Measurements from ENCODE around the gene ZFAND2B. TPM values are rescaled to one million over a fixed set of nuclear protein-coding genes. Genes with fewer than 3 reads are reported as not detected.

Gene ZFAND2B
- total RNA-seq, 1 experiment from 2014 or later = 19.5 TPM

GRCh38 chr2:219174801-219175200 lies 31.8 kb upstream of the ZFAND2B start (continued):
- TF ChIP-seq, protein P1, sequence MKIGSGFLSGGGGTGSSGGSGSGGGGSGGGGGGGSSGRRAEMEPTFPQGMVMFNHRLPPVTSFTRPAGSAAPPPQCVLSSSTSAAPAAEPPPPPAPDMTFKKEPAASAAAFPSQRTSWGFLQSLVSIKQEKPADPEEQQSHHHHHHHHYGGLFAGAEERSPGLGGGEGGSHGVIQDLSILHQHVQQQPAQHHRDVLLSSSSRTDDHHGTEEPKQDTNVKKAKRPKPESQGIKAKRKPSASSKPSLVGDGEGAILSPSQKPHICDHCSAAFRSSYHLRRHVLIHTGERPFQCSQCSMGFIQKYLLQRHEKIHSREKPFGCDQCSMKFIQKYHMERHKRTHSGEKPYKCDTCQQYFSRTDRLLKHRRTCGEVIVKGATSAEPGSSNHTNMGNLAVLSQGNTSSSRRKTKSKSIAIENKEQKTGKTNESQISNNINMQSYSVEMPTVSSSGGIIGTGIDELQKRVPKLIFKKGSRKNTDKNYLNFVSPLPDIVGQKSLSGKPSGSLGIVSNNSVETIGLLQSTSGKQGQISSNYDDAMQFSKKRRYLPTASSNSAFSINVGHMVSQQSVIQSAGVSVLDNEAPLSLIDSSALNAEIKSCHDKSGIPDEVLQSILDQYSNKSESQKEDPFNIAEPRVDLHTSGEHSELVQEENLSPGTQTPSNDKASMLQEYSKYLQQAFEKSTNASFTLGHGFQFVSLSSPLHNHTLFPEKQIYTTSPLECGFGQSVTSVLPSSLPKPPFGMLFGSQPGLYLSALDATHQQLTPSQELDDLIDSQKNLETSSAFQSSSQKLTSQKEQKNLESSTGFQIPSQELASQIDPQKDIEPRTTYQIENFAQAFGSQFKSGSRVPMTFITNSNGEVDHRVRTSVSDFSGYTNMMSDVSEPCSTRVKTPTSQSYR (CRISPR knock-in tag; IDR thresholded peaks at IDR 0.05) = no peak
- no peak for TF ChIP-seq TEAD4 (CRISPR knock-in tag; IDR thresholded peaks at IDR 0.05)
- TF ChIP-seq CREB1 (CRISPR knock-in tag; IDR thresholded peaks at IDR 0.05) = no peak
- no peak for TF ChIP-seq FOXK1 (CRISPR knock-in tag; IDR thresholded peaks at IDR 0.05)

DNA sequence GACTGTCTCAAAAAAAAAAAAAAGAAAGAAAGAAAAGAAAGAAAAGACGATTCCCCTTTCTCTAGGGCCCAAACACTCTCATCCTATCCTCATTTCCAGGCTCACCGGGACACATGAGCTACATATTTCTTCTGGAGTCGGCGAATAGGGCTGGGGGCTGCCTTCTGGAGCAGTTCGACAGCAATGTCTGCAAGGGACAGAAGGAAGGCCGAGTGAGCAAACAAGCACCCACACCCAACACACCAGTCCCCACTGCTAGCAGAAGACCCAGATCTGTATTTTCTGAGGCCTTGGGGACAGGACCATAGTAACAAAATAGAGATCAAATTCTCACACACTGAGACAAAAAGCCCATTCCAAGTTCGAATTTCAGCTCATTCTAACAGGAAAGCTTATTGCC lies 31.1 kb upstream of the ZFAND2B start:
- Mint-ChIP-seq H3K27me3 (ENCODE audit: low read depth) (no peaks in the 10 kb centered on the region), H3K36me3 (peaks cover 7% of the 10 kb centered on the region; the same call in 1 of the 2 replicates), H3K9me3 (no peaks in the 10 kb centered on the region), H3K27ac (no peak overlapping the region), H3K4me3 (peak overlapping the region; percentile 88), H3K4me1 (peaks cover 22% of the 10 kb centered on the region)
- ChIA-PET POLR2A (interaction anchor here (0.9 to 1.2 kb wide), 3 partner anchors 77 to 119 kb away, joined by 3 to 7 read pairs (median 3); partner anchors contain the start of gene TUBA4B), CTCF (interaction anchor here (0.5 to 1.9 kb wide), 9 partner anchors 18 to 172 kb away, joined by 3 to 18 read pairs (median 4); partner anchors contain the start of genes GLB1L, STK16 and ZFAND2B)
- TF ChIP-seq MXD4 (CRISPR knock-in tag; IDR thresholded peaks at IDR 0.05; ENCODE audit: borderline replicate concordance) = no peak
- TF ChIP-seq, protein P2, sequence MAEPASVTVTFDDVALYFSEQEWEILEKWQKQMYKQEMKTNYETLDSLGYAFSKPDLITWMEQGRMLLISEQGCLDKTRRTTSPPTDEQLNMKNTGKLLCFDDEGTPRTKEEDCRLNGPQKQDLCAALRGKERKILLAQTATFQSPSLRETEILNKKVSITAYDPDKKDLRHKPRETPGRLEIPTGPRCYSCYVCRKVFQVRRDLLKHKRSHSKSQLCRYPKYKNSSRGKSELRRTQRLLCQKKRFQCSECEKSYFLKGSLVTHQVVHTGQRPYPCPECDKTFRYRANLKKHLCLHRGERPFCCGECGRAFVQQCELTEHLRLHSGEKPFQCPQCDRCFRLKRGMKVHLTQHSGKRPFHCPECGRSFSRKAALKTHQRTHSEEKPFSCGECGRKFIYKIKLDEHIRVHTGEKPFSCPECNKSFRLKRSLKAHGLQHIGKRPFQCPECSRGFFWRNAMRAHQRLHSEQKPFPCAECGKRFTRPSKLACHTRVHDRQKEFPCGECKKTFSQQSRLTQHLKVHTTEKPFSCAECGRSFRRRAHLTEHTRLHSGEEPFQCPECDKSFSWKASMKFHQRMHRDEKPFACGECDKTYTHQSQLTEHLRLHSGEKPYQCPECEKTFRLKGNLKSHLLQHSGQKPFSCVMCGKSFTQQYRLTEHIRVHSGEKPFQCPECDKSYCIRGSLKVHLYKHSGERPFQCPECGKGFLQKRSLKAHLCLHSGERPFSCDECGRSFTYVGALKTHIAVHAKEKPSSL (CRISPR knock-in tag; conservative IDR thresholded peaks at IDR 0.05) = no peak
- no peak for TF ChIP-seq ZNF263 (CRISPR knock-in tag; IDR thresholded peaks at IDR 0.05; ENCODE audit: low read depth)
- TF ChIP-seq SMAD4 (CRISPR knock-in tag; IDR thresholded peaks at IDR 0.05) = no peak
- TF ChIP-seq ZNF232 (CRISPR knock-in tag; IDR thresholded peaks at IDR 0.05) = no peak
- no peak for TF ChIP-seq NFE2L1 (CRISPR knock-in tag; IDR thresholded peaks at IDR 0.05)
- TF ChIP-seq ZNF416 (CRISPR knock-in tag; IDR thresholded peaks at IDR 0.05) = no peak
- no peak for TF ChIP-seq RELA (CRISPR knock-in tag; IDR thresholded peaks at IDR 0.05; ENCODE audit: borderline replicate concordance)
- TF ChIP-seq TCF7 (CRISPR knock-in tag; IDR thresholded peaks at IDR 0.05; ENCODE audit: low read depth) = no peak
- TF ChIP-seq FOXP1 (CRISPR knock-in tag; IDR thresholded peaks at IDR 0.05; ENCODE audit: borderline replicate concordance) = no peak
- TF ChIP-seq, protein P3, sequence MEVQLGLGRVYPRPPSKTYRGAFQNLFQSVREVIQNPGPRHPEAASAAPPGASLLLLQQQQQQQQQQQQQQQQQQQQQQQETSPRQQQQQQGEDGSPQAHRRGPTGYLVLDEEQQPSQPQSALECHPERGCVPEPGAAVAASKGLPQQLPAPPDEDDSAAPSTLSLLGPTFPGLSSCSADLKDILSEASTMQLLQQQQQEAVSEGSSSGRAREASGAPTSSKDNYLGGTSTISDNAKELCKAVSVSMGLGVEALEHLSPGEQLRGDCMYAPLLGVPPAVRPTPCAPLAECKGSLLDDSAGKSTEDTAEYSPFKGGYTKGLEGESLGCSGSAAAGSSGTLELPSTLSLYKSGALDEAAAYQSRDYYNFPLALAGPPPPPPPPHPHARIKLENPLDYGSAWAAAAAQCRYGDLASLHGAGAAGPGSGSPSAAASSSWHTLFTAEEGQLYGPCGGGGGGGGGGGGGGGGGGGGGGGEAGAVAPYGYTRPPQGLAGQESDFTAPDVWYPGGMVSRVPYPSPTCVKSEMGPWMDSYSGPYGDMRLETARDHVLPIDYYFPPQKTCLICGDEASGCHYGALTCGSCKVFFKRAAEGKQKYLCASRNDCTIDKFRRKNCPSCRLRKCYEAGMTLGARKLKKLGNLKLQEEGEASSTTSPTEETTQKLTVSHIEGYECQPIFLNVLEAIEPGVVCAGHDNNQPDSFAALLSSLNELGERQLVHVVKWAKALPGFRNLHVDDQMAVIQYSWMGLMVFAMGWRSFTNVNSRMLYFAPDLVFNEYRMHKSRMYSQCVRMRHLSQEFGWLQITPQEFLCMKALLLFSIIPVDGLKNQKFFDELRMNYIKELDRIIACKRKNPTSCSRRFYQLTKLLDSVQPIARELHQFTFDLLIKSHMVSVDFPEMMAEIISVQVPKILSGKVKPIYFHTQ (CRISPR knock-in tag; IDR thresholded peaks at IDR 0.05) = no peak
- TF ChIP-seq, protein P4, sequence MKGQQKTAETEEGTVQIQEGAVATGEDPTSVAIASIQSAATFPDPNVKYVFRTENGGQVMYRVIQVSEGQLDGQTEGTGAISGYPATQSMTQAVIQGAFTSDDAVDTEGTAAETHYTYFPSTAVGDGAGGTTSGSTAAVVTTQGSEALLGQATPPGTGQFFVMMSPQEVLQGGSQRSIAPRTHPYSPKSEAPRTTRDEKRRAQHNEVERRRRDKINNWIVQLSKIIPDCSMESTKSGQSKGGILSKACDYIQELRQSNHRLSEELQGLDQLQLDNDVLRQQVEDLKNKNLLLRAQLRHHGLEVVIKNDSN (CRISPR knock-in tag; IDR thresholded peaks at IDR 0.05) = no peak
- DNase-seq (ENCODE audit: low spot score) (no peak), ATAC-seq (no peak)
